DND-41 (cell line): Measurements from ENCODE around the gene RPAIN.
"Not testable (repeated sequence)": the region's sequence is repeated elsewhere in the genome, so short reads cannot be mapped to it uniquely, and the experiment has no call there.

ENCODE experiments used
- ATAC-seq: fragments of 200-7000 bp; cut with Tn5 transposase; 3 replicates; pipeline ENCODE4 v1.9.1; 2021; ENCODE audit warnings: low read depth; ENCODE audit not compliant: insufficient read depth
- DNase-seq: peaks from one replicate; pipeline ENCODE4 v3.0.0-alpha.2; 2020
- H2AFZ ChIP-seq: 2 replicates; pipeline ENCODE4 v1.6.0; 2012; ENCODE audit warnings: low read depth, low read length
- H3K27ac ChIP-seq: 2 replicates; pipeline ENCODE4 v1.5.1; 2012; ENCODE audit warnings: low read length, inconsistent platforms
- H3K27me3 ChIP-seq: fragments of 200-600 bp; sonication (generic); 2 replicates; pipeline ENCODE4 v1.6.0; 2012; ENCODE audit warnings: low read length, mild to moderate bottlenecking, inconsistent platforms; ENCODE audit not compliant: insufficient read depth, poor library complexity
- H3K36me3 ChIP-seq: 2 replicates; pipeline ENCODE4 v1.5.1; 2012; ENCODE audit warnings: low read length, inconsistent platforms; ENCODE audit not compliant: insufficient read depth
- H3K4me1 ChIP-seq: 2 replicates; pipeline ENCODE4 v1.5.1; 2012; ENCODE audit warnings: mild to moderate bottlenecking, low read length; ENCODE audit not compliant: insufficient read depth
- H3K4me2 ChIP-seq: 2 replicates; pipeline ENCODE4 v1.6.0; 2012; ENCODE audit warnings: mild to moderate bottlenecking, moderate library complexity, low read length, inconsistent platforms; ENCODE audit not compliant: insufficient read depth
- H3K4me3 ChIP-seq, 2 experiments: fragments of 200-600 bp in 1 of 2; shearing (Covaris generic) in 1 of 2; 2 replicates each; pipeline ENCODE4 v1.5.1; 2012 to 2016; ENCODE audit warnings: inconsistent platforms in 2 of 2, low read length in 2 of 2, mild to moderate bottlenecking in 2 of 2, low read depth in 1 of 2, moderate library complexity in 1 of 2
- H3K79me2 ChIP-seq: 2 replicates; pipeline ENCODE4 v1.6.0; 2012; ENCODE audit warnings: low read length, inconsistent platforms; ENCODE audit not compliant: insufficient read depth
- H3K9ac ChIP-seq: 2 replicates; pipeline ENCODE4 v1.6.0; 2012; ENCODE audit warnings: low read depth, mild to moderate bottlenecking, inconsistent platforms, low read length, moderate library complexity
- H3K9me3 ChIP-seq: 2 replicates; pipeline ENCODE4 v1.5.1; 2012; ENCODE audit warnings: low read length, moderate library complexity, mild to moderate bottlenecking, inconsistent platforms; ENCODE audit not compliant: insufficient read depth, severe bottlenecking
- H4K20me1 ChIP-seq: 2 replicates; pipeline ENCODE4 v1.6.0; 2012; ENCODE audit warnings: low read length; ENCODE audit not compliant: insufficient read depth
- EZH2 ChIP-seq: IDR thresholded peaks from 3 replicates; pipeline ENCODE4 v1.6.1; 2012; ENCODE audit warnings: borderline replicate concordance, low read depth, mild to moderate bottlenecking, moderate library complexity, low read length, inconsistent platforms; ENCODE audit not compliant: severe bottlenecking
- TF ChIP-seq, protein P1 (sequence below): IDR thresholded peaks from 2 replicates; pipeline ENCODE4 v1.5.1; 2012; ENCODE audit warnings: borderline replicate concordance, low read length, moderate library complexity, mild to moderate bottlenecking; ENCODE audit not compliant: poor library complexity, severe bottlenecking; ENCODE audit errors: extremely low read depth

The RPAIN gene

DNA sequence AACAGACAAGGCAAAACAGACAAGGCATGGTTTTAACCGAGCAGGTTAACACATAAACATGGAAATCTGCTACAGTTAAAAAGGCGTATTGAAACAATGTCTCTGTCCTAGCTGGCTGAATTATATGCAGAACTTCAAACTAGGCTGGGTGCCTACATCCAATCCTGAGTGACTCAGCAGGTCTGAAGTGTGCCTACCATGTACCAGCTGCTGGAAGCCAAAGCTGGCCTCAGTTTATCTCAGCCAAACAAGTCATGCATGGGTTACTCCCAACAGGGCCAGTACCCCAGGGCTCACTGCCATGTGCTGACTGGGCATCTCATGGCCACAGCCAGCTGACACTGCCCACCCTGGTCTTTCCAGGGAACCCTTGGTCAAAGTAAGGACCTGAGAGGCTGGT lies 15.0 kb downstream of the RPAIN start:
- no peak overlapping the region for H2AFZ ChIP-seq
- peaks cover 74% of the 10 kb centered on the region for H3K36me3 ChIP-seq
- no peak overlapping the region for H3K9ac ChIP-seq
- no peak for TF ChIP-seq EZH2
- TF ChIP-seq, protein P1, sequence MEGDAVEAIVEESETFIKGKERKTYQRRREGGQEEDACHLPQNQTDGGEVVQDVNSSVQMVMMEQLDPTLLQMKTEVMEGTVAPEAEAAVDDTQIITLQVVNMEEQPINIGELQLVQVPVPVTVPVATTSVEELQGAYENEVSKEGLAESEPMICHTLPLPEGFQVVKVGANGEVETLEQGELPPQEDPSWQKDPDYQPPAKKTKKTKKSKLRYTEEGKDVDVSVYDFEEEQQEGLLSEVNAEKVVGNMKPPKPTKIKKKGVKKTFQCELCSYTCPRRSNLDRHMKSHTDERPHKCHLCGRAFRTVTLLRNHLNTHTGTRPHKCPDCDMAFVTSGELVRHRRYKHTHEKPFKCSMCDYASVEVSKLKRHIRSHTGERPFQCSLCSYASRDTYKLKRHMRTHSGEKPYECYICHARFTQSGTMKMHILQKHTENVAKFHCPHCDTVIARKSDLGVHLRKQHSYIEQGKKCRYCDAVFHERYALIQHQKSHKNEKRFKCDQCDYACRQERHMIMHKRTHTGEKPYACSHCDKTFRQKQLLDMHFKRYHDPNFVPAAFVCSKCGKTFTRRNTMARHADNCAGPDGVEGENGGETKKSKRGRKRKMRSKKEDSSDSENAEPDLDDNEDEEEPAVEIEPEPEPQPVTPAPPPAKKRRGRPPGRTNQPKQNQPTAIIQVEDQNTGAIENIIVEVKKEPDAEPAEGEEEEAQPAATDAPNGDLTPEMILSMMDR = no peak
- no peak for ATAC-seq
- H4K20me1 ChIP-seq = peaks cover 29% of the 10 kb centered on the region
- no peak for DNase-seq
- H3K27me3 ChIP-seq = no peaks in the 10 kb centered on the region
- no peaks in the 10 kb centered on the region for H3K9me3 ChIP-seq
- H3K27ac ChIP-seq = no peak overlapping the region
- H3K4me2 ChIP-seq = peak overlapping the region; percentile 30; the same call in 1 of the 2 replicates
- no peak overlapping the region for H3K4me3 ChIP-seq
- peaks cover 38% of the 10 kb centered on the region for H3K4me1 ChIP-seq
- H3K79me2 ChIP-seq = peaks cover 57% of the 10 kb centered on the region

DNA sequence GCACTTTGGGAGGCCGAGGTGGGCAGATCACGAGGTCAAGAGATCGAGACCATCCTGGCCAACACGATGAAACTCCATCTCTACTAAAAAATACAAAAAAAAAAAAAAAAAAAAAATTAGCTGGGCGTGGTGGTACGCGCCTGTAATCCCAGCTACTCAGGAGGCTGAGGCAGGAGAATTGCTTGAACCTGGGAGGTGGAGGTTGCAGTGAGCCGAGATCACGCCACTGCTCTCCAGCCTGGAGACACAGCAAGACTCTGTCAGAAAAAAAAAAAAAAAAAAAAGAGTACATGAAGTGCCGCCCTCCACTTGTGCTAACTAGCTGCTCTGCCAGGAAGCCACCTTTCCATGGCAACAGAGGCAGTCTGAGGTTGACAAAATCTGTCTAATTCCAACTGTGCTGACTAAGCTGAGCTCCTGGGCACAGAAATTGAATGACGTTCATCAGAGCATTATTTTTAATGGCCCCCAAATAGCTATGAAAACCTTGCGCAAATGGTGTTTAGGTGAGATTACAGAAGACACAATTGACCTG lies 15.9 kb downstream of the RPAIN start:
- peaks cover 57% of the 10 kb centered on the region for H3K79me2 ChIP-seq
- not testable (repeated sequence) for H3K9me3 ChIP-seq, H3K27ac ChIP-seq, H2AFZ ChIP-seq, H3K27me3 ChIP-seq, ATAC-seq, H3K9ac ChIP-seq
- DNase-seq = peak; percentile 24
- H3K4me3 ChIP-seq = peak overlapping the region in 1 of 2 experiments; percentile 3; a peak in 1 of 4 replicates
- peaks cover 38% of the 10 kb centered on the region for H3K4me1 ChIP-seq
- H3K36me3 ChIP-seq = peaks cover 67% of the 10 kb centered on the region
- peak overlapping the region; percentile 82; the same call in 1 of the 2 replicates for H3K4me2 ChIP-seq
- H4K20me1 ChIP-seq = peaks cover 27% of the 10 kb centered on the region

DNA sequence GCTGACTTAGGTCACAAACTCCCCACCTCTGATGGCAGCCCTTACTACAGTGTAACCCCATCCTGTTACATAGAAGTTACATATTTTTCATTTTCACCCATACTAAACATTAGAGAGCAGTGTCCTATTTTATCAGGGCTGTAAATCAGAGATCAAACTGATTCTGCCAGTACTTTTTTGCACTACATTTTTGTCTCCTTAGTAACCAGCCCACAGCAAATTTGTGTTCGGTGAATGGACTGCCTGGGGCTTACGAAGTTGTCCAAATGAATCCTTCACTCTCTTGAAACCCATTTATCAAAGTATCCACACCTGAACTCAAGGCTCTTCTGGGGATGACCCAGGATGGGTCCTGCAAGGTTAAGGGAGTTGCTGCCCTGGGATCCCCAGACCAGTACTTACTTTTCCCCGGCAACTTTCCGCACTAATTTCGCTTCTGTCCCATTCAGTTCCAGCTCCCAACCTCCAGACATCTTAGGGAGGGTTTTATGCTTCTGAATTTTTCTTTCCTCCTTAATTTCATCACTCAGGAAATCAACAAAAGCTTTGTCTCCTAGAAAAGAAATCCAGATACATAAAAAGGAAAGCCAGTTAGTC lies 17.8 kb downstream of the RPAIN start:
- H4K20me1 ChIP-seq = peaks cover 25% of the 10 kb centered on the region
- no peaks in the 10 kb centered on the region for H3K27me3 ChIP-seq
- ATAC-seq = no peak
- no peak for DNase-seq
- TF ChIP-seq, protein P1 = no peak
- TF ChIP-seq EZH2 = no peak
- H3K9ac ChIP-seq = peak overlapping the region; percentile 82
- peak overlapping the region; percentile 91 for H3K27ac ChIP-seq
- H3K36me3 ChIP-seq = peaks cover 61% of the 10 kb centered on the region
- H3K4me2 ChIP-seq = peak overlapping the region; percentile 82
- H3K9me3 ChIP-seq = no peaks in the 10 kb centered on the region
- peak overlapping the region; percentile 55 to 84 for H3K4me3 ChIP-seq
- peaks cover 56% of the 10 kb centered on the region for H3K79me2 ChIP-seq
- H3K4me1 ChIP-seq = peaks cover 38% of the 10 kb centered on the region
- 0 out of 2 replicates have a peak overlapping the region, but pooled peaks have one; percentile 80 for H2AFZ ChIP-seq

DNA sequence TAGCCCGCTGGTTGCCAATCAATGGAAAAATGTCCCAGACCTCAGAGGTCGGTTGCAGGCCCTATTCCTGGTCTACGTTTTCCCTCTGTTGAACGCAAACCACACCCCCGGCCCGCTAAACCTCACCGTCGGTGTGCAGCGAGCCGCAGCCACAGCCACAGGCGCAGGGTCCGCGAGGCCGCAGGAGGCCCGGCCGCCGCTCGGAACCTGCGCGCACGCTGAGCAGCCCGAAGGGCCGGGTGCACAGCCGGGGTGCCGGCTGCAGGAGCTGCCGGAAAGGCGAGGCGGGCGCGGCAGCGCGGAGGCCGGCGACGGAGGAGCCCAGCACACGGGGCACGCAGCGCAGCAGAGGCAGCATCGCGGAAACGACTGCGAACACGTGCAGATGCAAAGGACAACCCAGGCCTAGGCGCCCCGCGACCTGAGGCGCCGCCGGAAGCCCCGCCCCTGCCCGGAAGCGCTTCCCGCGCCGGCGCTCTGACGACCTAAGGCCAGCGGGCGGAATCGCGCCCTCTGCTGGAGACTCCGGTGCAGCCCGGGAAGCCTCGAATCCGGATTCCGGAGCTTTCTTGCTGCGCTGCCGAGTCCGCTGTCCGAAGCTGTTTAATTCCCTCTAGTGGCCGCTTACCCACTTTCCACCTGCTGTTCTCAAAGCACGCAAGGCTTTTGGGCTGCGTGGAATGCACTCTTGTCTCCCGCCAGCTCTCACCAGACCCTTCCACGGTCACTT lies 18.9 kb downstream of the RPAIN start, which contains the start of gene C1QBP:
TSS of gene C1QBP (minus strand) at position 440 of the 730 bp plus-strand sequence. CDS start at position 358, 82 bp downstream.
- H2AFZ ChIP-seq = peak within 1 kb of the TSS; percentile 98
- TF ChIP-seq, protein P1 = peak; percentile 92
- TF ChIP-seq EZH2 = no peak
- H3K79me2 ChIP-seq = peaks cover 56% of the 10 kb centered on the region
- H3K9ac ChIP-seq = peak within 1 kb of the TSS; percentile 82
- H3K4me1 ChIP-seq = peaks cover 38% of the 10 kb centered on the region
- ATAC-seq (peak; percentile 90), DNase-seq (peak; percentile 89)
- H3K36me3 ChIP-seq = peaks cover 59% of the 10 kb centered on the region
- H3K27me3 ChIP-seq = no peaks in the 10 kb centered on the region
- no peaks in the 10 kb centered on the region for H3K9me3 ChIP-seq
- peak within 1 kb of the TSS; percentile 82 for H3K4me2 ChIP-seq
- peak within 1 kb of the TSS; percentile 91 for H3K27ac ChIP-seq
- peaks cover 18% of the 10 kb centered on the region for H4K20me1 ChIP-seq
- peak within 1 kb of the TSS; percentile 55 to 84 for H3K4me3 ChIP-seq
